Liver (tissue), 9 donors: ENCODE results near the gene VSIG2. TPM values are rescaled to one million over a fixed set of nuclear protein-coding genes. Genes with fewer than 3 reads are reported as not detected.

Experiments
- DNase-seq: peaks from one replicate; pipeline ENCODE4 v3.0.0-alpha.2; 2017; ENCODE audit warnings: low spot score
- H3K27ac ChIP-seq, 2 donors: one replicate each; pipeline ENCODE4 v1.7.0; 2013; ENCODE audit warnings: inconsistent platforms in 2 of 2, low read length in 2 of 2, control low read depth in 1 of 2, low read depth in 1 of 2, mild to moderate bottlenecking in 1 of 2
- H3K27me3 ChIP-seq, 4 donors: one replicate each; pipeline versions ENCODE4 v1.6.1 to v1.7.0; 2013; ENCODE audit warnings: low read length in 3 of 4, inconsistent platforms in 1 of 4, mild to moderate bottlenecking in 1 of 4, moderate library complexity in 1 of 4; ENCODE audit not compliant: control insufficient read depth in 4 of 4, insufficient read depth in 4 of 4
- H3K36me3 ChIP-seq, 4 donors: one replicate each; pipeline versions ENCODE4 v1.6.1 to v1.7.0; 2013; ENCODE audit warnings: low read length in 3 of 4, mild to moderate bottlenecking in 3 of 4, low read depth in 1 of 4, moderate library complexity in 1 of 4; ENCODE audit not compliant: control insufficient read depth in 4 of 4, insufficient read depth in 3 of 4
- H3K4me1 ChIP-seq, 4 donors: one replicate each; pipeline versions ENCODE4 v1.6.1 to v1.7.0; 2013; ENCODE audit warnings: low read length in 3 of 4, mild to moderate bottlenecking in 3 of 4, moderate library complexity in 1 of 4; ENCODE audit not compliant: control insufficient read depth in 4 of 4, insufficient read depth in 4 of 4
- H3K4me3 ChIP-seq, 3 donors: one replicate each; pipeline versions ENCODE4 v1.6.1 to v1.7.0; 2013; ENCODE audit warnings: low read length in 3 of 3, control low read depth in 1 of 3, low read depth in 1 of 3, mild to moderate bottlenecking in 1 of 3
- H3K9ac ChIP-seq, 2 donors: one replicate each; pipeline ENCODE4 v1.7.0; 2013; ENCODE audit warnings: low read length in 2 of 2, mild to moderate bottlenecking in 2 of 2, moderate library complexity in 2 of 2, control low read depth in 1 of 2, low read depth in 1 of 2
- H3K9me3 ChIP-seq, 4 donors: one replicate each; pipeline versions ENCODE4 v1.6.1 to v1.7.0; 2013; ENCODE audit warnings: low read length in 3 of 4; ENCODE audit not compliant: control insufficient read depth in 4 of 4
- ATF3 ChIP-seq: IDR thresholded peaks from 2 replicates; pipeline ENCODE4 v1.6.1; 2016; ENCODE audit warnings: antibody characterized with exemption
- CTCF ChIP-seq: fragments of 150-350 bp; IDR thresholded peaks from 2 replicates; pipeline ENCODE4 v1.5.1; 2017; ENCODE audit warnings: improper control_type of control experiment, low read depth, low read length; ENCODE audit not compliant: missing input control
- EGR1 ChIP-seq, 2 donors: IDR thresholded peaks; 2 replicates each; pipeline ENCODE4 v1.6.1; 2016 to 2018; ENCODE audit warnings: antibody characterized with exemption in 2 of 2, low read depth in 2 of 2
- FOXA1 ChIP-seq: IDR thresholded peaks from 2 replicates; pipeline ENCODE4 v1.6.1; 2016; ENCODE audit warnings: antibody characterized with exemption
- FOXA2 ChIP-seq: IDR thresholded peaks from 2 replicates; pipeline ENCODE4 v1.6.1; 2016; ENCODE audit warnings: antibody characterized with exemption
- GABPA ChIP-seq, 2 donors: IDR thresholded peaks in 1 of 2; conservative IDR thresholded peaks in 1 of 2; 2 replicates each; pipeline ENCODE4 v1.6.1; 2016; ENCODE audit warnings: antibody characterized with exemption in 2 of 2, mild to moderate bottlenecking in 1 of 2, moderate library complexity in 1 of 2
- HNF4A ChIP-seq, 2 donors: conservative IDR thresholded peaks; 2 replicates each; pipeline ENCODE4 v1.6.1; 2016; ENCODE audit warnings: antibody characterized with exemption in 2 of 2, mild to moderate bottlenecking in 2 of 2
- HNF4G ChIP-seq: IDR thresholded peaks from 2 replicates; pipeline ENCODE4 v1.6.1; 2016; ENCODE audit warnings: antibody characterized with exemption
- JUND ChIP-seq, 2 donors: IDR thresholded peaks; 2 replicates each; pipeline ENCODE4 v1.6.1; 2016; ENCODE audit warnings: antibody characterized with exemption in 2 of 2
- MAX ChIP-seq: IDR thresholded peaks from 2 replicates; pipeline ENCODE4 v1.6.1; 2016; ENCODE audit warnings: antibody characterized with exemption
- NR2F2 ChIP-seq: IDR thresholded peaks from 2 replicates; pipeline ENCODE4 v1.6.1; 2016; ENCODE audit warnings: antibody characterized with exemption
- RAD21 ChIP-seq, 2 donors: IDR thresholded peaks; 2 replicates each; pipeline ENCODE4 v1.6.1; 2016; ENCODE audit warnings: antibody characterized with exemption in 2 of 2, mild to moderate bottlenecking in 2 of 2
- REST ChIP-seq: IDR thresholded peaks from 2 replicates; pipeline ENCODE4 v1.6.1; 2016; ENCODE audit warnings: antibody characterized with exemption, mild to moderate bottlenecking
- RXRA ChIP-seq, 2 donors: IDR thresholded peaks; 2 replicates each; pipeline ENCODE4 v1.6.1; 2017 to 2018; ENCODE audit warnings: antibody characterized with exemption in 2 of 2, mild to moderate bottlenecking in 1 of 2
- SP1 ChIP-seq: IDR thresholded peaks from 2 replicates; pipeline ENCODE4 v1.6.1; 2018; ENCODE audit warnings: antibody characterized with exemption, mild to moderate bottlenecking
- TAF1 ChIP-seq: conservative IDR thresholded peaks from 2 replicates; pipeline ENCODE4 v1.6.1; 2016; ENCODE audit warnings: antibody characterized with exemption, mild to moderate bottlenecking
- YY1 ChIP-seq: IDR thresholded peaks from 2 replicates; pipeline ENCODE4 v1.6.1; 2016; ENCODE audit warnings: antibody characterized with exemption, mild to moderate bottlenecking
- ZBTB33 ChIP-seq: IDR thresholded peaks from 2 replicates; pipeline ENCODE4 v1.6.1; 2016; ENCODE audit warnings: antibody characterized with exemption
- WGBS: extraction: QIAGEN DNeasy Blood & Tissue Kit; methylation state at CpG from one replicate; pipeline ENCODE4 v1.1.7; 2013; 5-methylcytosine and 5-hydroxymethylcytosine counted together
- polyA plus RNA-seq, 2 donors: library from polyadenylated mRNA; stranded (reverse) in 1 of 2; unstranded in 1 of 2; fragments of 200-250 nt in 1 of 2; fragments of >200 nt in 1 of 2; fragmentation: Nextera tagmentation in 1 of 2; extraction: Ambion mirVana in 1 of 2; gene quantifications; one replicate each; pipeline versions ENCODE4 v1.2.1 to v1.2.3, GENCODE V29; 2013 to 2015
- total RNA-seq, 2 donors: library from RNA; depleted of rRNA; stranded (reverse); fragments of >200 nt; gene quantifications; one replicate each; pipeline ENCODE4 v1.2.3, GENCODE V29; 2014
- donor health status: healthy.
- donor health status: healthy.
- donor health status: healthy.
- donor health status: healthy.
- donor health status: healthy.

Gene VSIG2
- total and polyA plus RNA-seq, 4 donors: 0.51 to 1.3 (median 0.75) TPM; not detected in 1

- no peaks in the 10 kb centered on the region for H3K36me3 ChIP-seq
- H3K4me3 ChIP-seq: no peak overlapping the region
- H3K27ac ChIP-seq: no peak overlapping the region
- TF ChIP-seq FOXA1 (no peak), MAX (no peak), RAD21 (IDR thresholded peaks at IDR 0.05) (no peak), ATF3 (no peak), ZBTB33 (no peak), JUND (IDR thresholded peaks at IDR 0.05) (no peak), TAF1 (no peak), SP1 (no peak), FOXA2 (no peak), HNF4A (conservative IDR thresholded peaks at IDR 0.05) (no peak), RXRA (IDR thresholded peaks at IDR 0.05) (no peak), REST (no peak), EGR1 (IDR thresholded peaks at IDR 0.05; ENCODE audit: low read depth in 2 of 2) (no peak), HNF4G (no peak), YY1 (no peak), NR2F2 (no peak), GABPA (IDR thresholded peaks at IDR 0.05 in 1 of 2, conservative IDR thresholded peaks at IDR 0.05 in 1 of 2) (no peak), CTCF (no peak)
- H3K9ac ChIP-seq: no peak overlapping the region
- H3K27me3 ChIP-seq: peaks cover 0 to 9% (median 2%) of the 10 kb centered on the region in 4 donors
- no peaks in the 10 kb centered on the region for H3K9me3 ChIP-seq
- 67% methylated on average over 4 of the region's 4 CpGs for WGBS
- DNase-seq: no peak
- H3K4me1 ChIP-seq: peaks cover 9 to 13% (median 12%) of the 10 kb centered on the region in 4 donors
Observed at GRCh38 chr11:124754309-124754708, 2.3 kb upstream of the VSIG2 start.
